Fibroblast of the aortic adventitia (primary cell): Measurements from ENCODE around the gene DENND1C. TPM values are rescaled to one million over a fixed set of nuclear protein-coding genes. Genes with fewer than 3 reads are reported as not detected.

ENCODE experiments used
- DNase-seq: peaks from one replicate; pipeline ENCODE4 v3.0.0-alpha.2; 2010; ENCODE audit warnings: low read depth
- H3K4me3 ChIP-seq: 2 replicates; pipeline ENCODE4 v1.5.1; 2011; ENCODE audit warnings: low read depth, mild to moderate bottlenecking, control low read depth, low read length, moderate library complexity
- CTCF ChIP-seq: IDR thresholded peaks from 2 replicates; pipeline ENCODE4 v1.5.1; 2011; ENCODE audit warnings: mild to moderate bottlenecking, low read length, control low read depth, inconsistent platforms; ENCODE audit not compliant: insufficient read depth
- total RNA-seq: library from RNA; depleted of rRNA; stranded (reverse); fragments of >200 nt; gene quantifications from 2 replicates; pipeline ENCODE4 v1.2.3, GENCODE V29; 2012; ENCODE audit warnings: low replicate concordance

Gene DENND1C
- total RNA-seq, 1 donor, result not detected

- no peak overlapping the region for H3K4me3 ChIP-seq
- no peak for DNase-seq
- no peak for TF ChIP-seq CTCF
Measured at GRCh38 chr19:6476896-6477431, 4.6 kb downstream of the DENND1C start.

- peak; percentile 38 for DNase-seq
- H3K4me3 ChIP-seq, result peak overlapping the region; percentile 25
- no peak for TF ChIP-seq CTCF
Measured at GRCh38 chr19:6476155-6476895, 5.3 kb downstream of the DENND1C start.

- TF ChIP-seq CTCF, result no peak
- no peak for DNase-seq
- H3K4me3 ChIP-seq, result no peak overlapping the region
Measured at GRCh38 chr19:6475321-6476108, 6.1 kb downstream of the DENND1C start.

- TF ChIP-seq CTCF, result no peak
Measured at GRCh38 chr19:6473647-6474046, 7.9 kb downstream of the DENND1C start.

GRCh38 chr19:6472713-6473112, 8.9 kb downstream of the DENND1C start:
- H3K4me3 ChIP-seq, result no peak overlapping the region
- no peak for DNase-seq
- no peak for TF ChIP-seq CTCF

More at GRCh38 chr19:6473647-6474046, 7.9 kb downstream of the DENND1C start:
- no peak for DNase-seq
- no peak overlapping the region for H3K4me3 ChIP-seq

DNA sequence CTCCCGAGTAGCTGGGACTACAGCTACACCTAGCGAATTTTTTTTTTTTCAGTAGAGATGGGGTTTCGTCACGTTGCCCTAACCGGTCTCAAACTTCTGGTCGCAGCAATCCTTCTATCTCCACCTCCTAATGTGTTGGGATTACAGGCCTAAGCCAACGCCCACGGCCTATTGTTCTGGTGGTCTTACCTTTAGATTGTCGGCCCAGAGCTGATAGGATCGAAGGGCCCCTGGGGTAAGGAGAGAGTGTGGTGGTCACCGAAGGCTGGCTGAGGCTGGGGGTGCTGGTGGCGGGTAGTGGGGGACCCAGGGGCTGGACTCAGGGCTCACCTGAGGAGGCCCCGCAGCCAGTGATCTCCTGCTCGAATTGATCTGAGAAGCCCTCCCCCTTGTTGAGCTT, 10.5 kb downstream of the DENND1C start:
- TF ChIP-seq CTCF, result no peak
- no peak for DNase-seq
- H3K4me3 ChIP-seq, result no peak overlapping the region
